ENCODE measurements around the gene GATA1.
"Not testable (repeated sequence)": the region's sequence is repeated elsewhere in the genome, so short reads cannot be mapped to it uniquely, and the experiment has no call there.

GATA1 gene

DNA sequence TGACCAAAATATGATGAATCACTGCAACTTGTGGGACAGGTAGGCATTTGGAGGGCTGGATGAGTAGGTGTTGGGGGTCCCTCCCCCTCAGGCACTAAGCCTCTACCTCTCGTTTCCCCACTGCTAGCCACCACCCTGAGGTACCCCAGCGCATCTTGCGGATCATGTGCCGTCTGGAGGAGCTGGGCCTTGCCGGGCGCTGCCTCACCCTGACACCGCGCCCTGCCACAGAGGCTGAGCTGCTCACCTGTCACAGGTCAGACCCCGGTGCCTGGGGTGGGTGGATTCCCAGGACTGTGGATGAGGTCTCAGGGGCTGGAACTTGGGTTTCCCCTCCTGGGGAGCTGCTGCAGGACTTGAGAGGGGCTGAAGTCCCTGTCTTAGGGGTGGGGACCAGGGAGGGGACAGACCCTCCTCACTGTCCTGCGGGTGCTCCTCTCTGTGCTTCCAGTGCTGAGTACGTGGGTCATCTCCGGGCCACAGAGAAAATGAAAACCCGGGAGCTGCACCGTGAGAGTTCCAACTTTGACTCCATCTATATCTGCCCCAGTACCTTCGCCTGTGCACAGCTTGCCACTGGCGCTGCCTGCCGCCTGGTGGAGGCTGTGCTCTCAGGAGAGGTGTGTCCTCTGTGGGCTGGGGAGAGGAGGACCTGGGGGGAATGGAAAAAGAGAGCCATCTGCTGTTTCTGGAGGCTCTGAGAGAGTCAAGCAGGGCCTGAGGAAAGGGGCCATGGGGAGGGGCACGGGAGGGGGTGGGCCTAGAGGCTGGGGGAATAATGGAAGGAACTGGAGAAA is 29.8 kb downstream of the GATA1 start:
- DNase-seq: no peak

DNA sequence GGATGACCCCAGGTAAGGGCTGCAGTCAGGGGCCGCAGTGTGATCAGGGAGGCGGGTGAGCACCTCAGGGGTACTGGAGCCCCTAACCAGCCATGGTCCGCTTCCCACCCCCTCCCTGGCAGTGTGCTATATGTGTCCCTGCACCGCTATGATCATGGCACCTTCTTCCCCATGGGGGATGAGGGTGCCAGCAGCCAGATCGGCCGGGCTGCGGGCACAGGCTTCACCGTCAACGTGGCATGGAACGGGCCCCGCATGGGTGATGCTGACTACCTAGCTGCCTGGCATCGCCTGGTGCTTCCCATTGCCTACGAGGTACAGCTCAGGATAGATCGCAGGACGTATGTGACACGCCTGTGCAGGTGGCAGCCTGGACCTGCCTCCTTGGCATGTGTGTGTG is 31.7 kb downstream of the GATA1 start:
- no peak for DNase-seq

DNA sequence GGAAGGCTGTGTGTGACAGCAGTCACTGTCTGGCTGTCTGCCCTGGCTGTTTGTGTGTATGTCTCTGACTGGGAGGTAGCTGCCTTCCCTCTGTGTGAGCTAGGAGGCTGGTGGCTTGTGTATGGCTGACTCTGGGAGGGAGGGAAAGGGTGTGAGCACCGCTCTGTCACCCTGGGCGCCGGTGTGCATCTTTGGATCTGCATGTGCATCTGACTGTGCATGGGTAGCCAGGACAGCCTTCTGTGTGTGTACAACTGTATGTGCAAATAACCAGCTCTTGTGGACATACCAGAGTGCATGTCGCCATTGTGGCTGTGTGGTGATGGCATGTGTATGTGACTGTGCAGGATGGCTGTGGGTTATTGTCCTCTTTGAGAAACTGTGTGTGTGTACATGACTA is 32.5 kb downstream of the GATA1 start:
- no peak for DNase-seq

DNA sequence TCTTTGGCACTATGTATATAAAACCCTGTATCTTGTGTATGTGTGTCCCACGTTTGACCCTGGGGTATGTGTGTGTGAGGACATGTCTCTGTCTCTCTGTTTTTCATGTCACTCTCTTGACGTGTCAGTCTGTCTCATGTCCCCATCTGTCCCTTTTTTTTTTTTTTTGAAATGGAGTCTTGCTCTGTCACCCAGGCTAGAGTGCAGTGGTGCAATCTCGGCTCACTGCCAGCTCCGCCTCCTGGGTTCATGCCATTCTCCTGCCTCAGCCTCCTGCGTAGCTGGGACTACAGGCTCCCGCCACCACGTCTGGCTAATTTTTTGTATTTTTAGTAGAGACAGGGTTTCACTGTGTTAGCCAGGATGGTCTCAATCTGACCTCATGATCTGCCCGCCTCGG is 33.0 kb downstream of the GATA1 start:
- DNase-seq: not testable (repeated sequence)

DNA sequence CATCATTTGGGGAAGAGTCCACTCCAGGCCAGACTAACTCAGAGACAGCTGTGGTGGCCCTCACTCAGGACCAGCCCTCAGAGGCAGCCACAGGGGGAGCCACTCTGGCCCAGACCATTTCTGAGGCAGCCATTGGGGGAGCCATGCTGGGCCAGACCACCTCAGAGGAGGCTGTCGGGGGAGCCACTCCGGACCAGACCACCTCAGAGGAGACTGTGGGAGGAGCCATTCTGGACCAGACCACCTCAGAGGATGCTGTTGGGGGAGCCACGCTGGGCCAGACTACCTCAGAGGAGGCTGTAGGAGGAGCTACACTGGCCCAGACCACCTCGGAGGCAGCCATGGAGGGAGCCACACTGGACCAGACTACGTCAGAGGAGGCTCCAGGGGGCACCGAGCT is 36.7 kb downstream of the GATA1 start:
- DNase-seq: no peak

DNA sequence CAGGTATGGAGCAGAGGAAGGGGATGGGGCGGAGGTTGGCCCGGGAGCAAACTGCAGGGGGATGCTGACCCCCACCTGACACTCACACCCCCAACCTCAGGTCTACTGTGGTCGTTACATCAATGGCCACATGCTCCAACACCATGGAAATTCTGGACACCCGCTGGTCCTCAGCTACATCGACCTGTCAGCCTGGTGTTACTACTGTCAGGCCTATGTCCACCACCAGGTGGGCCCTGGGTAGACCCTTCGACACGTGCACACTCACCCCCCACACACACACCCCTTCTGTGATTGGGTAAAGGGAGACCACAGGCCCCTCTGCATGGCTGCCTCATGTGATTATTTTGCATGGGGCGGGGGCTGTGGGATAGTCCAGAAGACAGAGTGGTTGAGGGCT is 37.7 kb downstream of the GATA1 start:
- no peak for DNase-seq

DNA sequence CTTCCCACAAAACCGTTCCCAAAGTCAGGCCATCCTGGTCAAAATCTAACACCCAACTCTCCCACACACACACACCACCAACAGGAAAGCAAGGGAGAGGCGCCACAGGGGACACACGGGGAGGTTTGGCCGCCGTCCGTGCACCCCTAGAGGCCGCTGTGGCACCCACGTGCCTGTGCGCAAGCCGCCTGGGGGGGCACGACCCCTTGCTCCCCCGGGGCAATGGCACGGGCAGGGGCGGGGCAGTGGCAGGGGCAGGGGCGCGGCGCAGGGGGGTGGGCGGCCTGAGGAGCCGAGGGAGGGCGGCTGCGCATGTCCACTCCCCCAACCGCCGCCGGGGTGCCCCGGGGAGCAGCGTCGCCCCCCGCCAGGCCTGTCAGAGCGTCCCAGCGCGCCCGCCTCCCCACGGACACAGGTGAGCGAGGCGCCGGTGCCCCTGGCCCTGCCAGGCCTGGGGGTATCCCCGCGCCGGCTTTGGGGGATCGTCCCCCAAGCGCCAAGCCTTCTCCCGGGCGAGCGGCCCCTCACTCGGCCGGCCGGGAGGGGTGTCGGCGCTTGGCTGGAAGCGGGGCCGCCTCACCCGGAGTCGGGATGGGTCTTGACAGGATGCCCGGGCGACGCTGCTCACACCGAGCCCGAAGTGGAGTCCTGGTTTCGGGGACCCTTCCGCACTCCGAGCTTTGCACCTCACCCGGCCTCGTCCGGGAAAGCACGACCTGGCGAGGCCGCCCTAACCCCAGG is 39.9 kb downstream of the GATA1 start, which contains the start of gene ERAS:
Gene ERAS (plus strand): TSS at position 379 of the 741 bp plus-strand sequence. CDS start 2,611 bp downstream, outside the sequence.
- no peak for DNase-seq

DNA sequence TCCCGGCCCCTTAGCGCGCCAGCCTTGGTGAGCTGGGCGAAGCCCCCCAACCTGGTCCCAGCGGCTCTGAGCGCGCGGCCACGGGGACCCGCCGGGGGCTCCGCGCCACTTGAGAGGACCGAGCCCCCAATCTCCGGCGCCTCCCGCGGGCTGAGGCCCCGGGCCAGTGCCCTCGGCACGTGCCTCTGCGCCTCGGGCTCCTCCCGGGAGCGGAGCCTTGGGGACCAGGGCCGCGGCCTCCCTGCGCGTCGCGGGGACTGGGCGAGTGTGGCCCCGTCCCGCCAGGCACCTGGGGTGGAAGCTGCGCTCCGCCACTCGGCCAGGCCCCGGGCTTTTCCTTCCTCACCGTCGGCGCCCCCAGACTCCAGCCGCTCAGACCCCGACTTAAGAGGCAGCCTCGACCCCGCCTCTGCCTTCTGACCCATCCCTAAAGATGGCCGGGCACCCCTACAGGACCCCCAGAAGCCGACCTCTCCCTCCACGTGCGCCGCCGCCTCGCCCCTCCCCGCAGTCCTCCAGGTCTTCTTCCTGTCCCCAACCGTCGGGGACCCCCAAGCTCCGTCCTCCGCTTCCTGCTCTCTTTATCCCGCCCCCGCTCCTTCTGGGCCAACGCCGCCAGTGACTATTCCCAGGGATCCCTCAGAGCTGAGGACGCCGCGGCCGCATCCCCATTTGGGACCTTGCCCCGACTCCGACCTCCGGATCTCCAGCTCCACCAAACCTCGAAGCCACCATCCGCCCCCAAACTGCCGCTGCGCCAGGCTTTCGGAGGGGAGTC is 40.7 kb downstream of the GATA1 start:
- no peak for DNase-seq

DNA sequence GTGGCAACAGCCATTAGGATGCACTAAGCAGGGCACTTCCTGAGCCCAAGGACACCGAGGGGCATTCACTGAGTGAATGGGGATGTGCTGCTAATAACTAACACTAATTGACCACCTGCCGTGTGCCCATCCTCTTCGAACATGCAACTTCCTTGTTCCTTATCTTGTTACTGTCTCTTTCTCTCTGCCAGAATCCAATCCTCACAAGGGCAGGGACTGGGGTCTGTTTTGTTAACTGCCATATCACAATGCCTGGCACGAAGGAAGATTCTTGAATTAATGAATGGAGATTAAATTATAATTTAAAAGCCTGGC is 41.2 kb downstream of the GATA1 start:
- DNase-seq: no peak

DNA sequence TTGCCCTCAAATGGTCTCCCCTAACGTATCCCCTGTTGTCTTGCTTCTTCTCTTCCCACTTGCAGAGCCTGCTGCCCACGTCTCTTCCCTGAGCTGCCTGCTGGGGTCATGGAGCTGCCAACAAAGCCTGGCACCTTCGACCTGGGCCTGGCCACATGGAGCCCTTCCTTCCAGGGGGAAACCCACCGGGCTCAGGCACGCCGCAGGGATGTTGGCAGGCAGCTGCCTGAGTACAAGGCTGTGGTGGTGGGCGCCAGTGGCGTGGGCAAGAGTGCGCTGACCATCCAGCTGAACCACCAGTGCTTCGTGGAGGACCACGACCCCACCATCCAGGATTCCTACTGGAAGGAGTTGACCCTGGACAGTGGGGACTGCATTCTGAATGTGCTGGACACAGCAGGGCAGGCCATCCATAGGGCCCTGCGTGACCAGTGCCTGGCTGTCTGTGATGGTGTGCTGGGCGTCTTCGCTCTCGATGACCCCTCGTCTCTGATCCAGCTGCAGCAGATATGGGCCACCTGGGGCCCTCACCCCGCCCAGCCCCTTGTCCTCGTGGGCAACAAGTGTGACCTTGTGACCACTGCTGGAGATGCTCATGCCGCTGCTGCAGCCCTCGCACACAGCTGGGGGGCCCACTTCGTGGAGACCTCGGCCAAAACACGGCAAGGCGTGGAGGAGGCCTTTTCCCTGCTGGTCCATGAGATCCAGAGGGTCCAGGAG is 42.8 kb downstream of the GATA1 start:
- no peak for DNase-seq

DNA sequence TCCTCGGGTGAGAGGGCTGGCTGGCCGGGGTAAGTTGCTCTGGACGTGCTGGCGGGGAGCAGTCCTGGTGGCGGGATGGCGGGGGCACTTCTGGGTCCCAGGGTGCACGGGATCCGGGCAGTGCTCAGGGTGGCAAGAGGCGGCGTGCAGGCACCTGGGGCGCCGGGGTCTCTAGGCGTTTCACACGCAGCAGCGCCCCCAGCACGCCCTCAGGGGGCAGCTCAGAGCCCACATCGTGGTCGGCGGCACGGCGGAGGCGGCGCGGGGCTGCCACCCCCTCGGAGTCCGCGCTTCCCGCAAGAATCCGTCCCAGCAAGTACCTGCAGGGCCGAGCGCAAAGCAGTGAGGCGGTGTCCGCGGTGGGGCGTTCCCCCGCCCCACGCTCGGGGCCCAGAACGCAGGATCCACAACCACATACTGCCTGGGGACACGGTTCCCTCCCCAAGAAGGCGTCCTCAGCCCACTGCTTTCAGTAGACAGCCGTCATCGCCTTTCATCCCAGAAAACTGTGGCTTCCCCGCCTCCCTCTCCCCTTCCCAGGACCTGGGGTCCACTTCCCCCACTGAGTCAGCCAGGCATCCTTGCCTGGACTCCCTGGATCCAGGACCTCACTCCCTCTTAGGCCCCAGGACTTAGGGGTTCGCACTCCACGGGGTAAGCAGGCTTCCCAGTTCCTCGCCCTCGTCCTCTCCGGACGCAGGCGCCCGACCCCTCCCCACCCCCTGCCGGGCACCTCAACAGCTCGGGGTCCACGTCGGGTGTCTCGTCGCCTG is 44.9 kb downstream of the GATA1 start:
- DNase-seq: no peak

DNA sequence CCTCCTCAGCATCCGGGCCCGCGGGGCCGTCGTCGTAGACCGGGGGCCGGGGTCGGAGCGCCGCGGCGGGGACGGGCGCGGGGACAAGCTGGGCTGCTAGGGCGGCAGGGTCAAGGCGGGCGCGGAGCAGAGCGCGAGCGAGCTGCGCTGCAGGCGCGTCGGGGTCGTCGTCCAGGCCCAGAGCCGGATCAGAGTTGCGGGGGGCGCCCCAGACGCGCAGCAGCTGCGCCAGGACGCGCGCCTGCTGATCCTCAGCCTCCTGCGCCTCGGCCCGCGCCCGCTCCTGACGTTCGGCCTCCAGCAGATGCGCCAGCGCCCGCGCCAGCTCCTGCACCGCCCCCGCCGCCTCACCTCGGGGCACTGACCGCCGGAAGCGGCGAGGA is 45.5 kb downstream of the GATA1 start:
- DNase-seq: no peak

DNA sequence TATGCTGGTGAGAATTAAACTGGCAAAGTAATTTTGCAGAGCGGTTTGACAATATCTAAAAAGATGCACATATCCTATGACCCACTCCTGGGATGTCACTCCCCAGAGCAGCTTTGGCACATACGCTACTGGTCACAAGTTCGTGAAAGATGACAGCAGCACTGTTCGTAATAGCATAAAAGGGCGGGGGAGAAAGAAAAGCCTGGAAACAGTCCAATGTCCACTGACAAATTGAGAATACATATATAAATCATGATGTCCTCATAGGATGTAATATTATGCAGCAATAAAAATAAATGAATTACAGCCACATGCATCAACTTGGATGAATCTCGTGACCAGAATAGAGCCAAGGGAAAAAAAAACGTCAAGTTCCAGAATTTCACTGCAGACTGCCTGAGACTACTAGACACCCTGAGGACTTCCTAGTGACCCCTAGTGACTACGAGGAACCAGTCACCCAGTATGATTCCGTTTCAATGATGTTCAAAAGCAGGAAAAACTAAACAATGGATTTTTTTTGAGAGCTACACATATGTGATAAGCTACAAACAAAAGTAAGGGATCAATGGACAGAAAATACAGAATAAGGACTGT is 47.2 kb downstream of the GATA1 start:
- no peak for DNase-seq

DNA sequence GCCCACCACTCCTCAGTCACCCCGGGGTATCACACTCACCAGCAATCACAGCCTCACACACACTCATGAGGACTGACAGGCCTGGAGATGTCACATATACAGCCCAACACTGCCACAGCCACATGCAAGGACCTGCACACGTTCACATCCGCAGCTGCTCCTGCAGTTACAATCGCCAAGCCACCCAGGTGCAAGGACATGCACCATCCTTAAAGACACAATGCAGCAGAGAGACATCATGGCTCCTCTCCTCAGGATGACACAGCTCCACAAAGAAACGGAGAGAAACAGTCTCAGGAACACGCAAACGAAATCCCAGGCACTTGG is 48.0 kb downstream of the GATA1 start:
- no peak for DNase-seq

DNA sequence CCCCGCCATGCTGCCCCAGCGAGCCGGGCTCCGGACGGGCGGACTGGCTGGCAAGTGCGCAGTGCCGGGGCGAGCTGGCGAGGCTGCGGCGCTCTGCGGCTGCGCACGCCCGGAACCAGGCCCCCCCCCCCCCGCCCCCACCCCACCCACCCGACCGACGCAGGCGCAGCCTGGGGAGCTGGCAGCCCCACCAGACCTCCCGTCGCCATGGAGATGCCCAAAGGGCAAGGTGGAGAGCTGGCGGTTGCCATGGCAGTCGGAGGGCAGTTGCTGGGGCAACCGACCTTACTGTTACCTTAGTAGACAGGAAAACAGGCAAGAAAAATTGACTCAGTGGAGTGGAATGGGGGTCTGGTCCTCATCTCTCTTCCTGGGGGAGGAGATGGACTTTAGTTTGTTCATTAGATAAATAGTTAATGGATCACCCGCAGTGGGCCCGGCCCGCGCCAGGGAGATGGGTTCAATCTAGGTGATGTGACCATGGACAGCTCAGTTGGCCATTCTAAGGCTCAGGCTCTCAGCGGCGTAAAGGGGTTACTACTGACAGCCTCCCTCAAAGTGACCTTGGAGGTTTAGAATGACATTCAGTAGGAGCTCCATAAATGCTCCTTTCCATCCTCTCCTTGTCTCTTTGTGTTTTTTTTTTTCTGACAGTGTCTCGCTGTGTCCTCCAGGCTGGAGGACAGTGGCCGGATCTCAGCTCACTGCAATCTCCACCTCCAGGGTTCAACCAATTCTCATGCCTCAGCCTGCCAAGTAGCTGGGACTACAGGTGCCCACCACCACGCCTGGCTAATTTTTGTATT is 49.3 kb downstream of the GATA1 start, which contains the start of gene PCSK1N:
Gene PCSK1N (minus strand): TSS at position 87 of the 806 bp plus-strand sequence. CDS start 78 bp downstream, at position 9.
- no peak for DNase-seq

DNA sequence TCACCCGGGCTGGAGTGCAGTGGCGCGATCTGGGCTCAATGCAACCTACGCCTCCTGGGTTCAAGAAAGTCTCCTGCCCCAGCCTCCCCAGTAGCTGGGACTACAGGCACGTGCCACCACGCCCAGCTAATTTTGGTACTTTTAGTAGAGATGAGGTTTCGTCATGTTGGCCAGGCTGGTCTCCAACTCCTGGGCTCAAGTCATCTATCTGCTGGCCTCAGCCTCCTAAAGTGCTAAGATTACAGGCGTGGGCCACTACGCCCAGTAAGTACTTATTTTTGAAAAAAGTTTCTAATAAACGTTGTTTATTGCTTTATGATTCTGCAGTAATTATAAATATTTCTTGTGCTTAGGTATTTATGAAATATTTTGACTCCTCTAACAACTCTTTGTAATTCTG is 53.3 kb downstream of the GATA1 start:
- no peak for DNase-seq
